Mononuclear cell (primary cell): ENCODE data around the gene SLIT3. TPM values are rescaled to one million over a fixed set of nuclear protein-coding genes. Genes with fewer than 3 reads are reported as not detected.

Experiments used
- H3K27me3 ChIP-seq: 2 replicates; pipeline ENCODE4 v1.6.0; 2011; ENCODE audit warnings: low read length, control low read depth; ENCODE audit not compliant: insufficient read depth
- H3K4me1 ChIP-seq: 2 replicates; pipeline ENCODE4 v1.5.1; 2011; ENCODE audit warnings: mild to moderate bottlenecking, low read length, control low read depth; ENCODE audit not compliant: insufficient read depth
- H3K4me3 ChIP-seq: 2 replicates; pipeline ENCODE4 v1.5.1; 2011; ENCODE audit warnings: mild to moderate bottlenecking, low read length, moderate library complexity
- H3K9me3 ChIP-seq: 2 replicates; pipeline ENCODE4 v1.5.1; 2011; ENCODE audit warnings: low read depth, mild to moderate bottlenecking, control low read depth, low read length
- total RNA-seq: library from RNA; depleted of rRNA; stranded (reverse); fragments of >200 nt; gene quantifications from one replicate; pipeline ENCODE4 v1.2.3, GENCODE V29; 2012

SLIT3 gene
- total RNA-seq, 1 donor: 0.10 TPM

DNA sequence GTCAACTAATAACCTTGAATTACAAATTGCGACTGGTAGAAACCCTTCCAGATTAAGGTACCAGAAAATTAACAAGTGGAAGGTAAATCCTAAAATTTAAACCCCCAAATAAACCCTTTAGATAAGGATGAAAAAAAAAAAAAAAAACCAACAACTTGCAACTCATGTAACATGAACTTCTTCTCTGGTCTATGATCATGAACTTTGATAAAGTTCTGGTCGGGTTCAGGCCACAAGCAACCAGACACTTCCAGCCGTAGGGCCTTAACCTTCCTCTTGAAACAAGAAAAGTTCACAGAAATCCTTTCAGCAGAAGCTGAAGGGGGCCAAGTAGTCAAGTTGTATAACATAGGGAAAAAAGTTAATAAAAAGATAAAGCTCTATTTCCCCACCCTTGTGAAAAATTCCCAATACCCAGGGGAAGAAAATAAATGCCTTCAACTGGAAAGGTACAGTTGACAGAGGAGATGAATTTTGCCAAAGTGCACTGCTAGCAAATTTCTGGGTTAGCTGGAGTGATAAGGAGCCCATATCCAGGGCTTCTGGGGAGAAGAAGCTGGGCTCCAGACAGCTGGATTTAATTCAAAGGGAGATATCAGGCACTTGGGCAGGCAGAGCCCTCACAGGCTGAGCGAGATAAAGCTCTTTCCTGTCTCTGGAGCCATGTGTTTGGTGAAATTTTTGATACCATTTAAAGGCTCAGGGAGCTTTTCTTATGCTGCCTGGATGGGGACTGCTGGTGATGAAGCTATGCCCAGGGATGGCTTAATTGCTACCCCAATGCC, 487.6 kb downstream of the SLIT3 start:
- no peak overlapping the region for H3K4me3 ChIP-seq
- no peaks in the 10 kb centered on the region for H3K4me1 ChIP-seq
- no peaks in the 10 kb centered on the region for H3K9me3 ChIP-seq
- H3K27me3 ChIP-seq: no peaks in the 10 kb centered on the region

DNA sequence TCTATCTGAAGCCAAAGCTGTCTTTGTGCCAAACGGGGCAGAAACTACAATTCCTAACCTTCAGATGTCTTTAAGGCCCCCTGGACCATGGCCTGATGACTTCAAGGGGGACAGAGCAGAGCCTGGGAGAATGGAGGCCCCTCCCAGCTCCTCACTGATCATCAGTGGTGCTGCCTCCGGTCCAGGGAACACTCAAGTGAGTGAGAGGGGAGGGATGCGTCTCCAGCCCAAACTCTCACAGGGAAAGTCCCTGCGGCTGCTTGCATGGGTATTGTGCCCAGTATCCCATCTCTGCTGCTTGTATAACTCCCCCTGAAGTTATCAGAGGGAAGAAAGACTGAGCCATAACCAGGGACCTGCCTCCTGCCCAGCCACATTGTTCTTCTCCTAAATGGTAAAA, 490.3 kb downstream of the SLIT3 start:
- Histone ChIP-seq H3K4me3 (no peak overlapping the region), H3K4me1 (no peaks in the 10 kb centered on the region), H3K27me3 (no peaks in the 10 kb centered on the region), H3K9me3 (no peaks in the 10 kb centered on the region)

DNA sequence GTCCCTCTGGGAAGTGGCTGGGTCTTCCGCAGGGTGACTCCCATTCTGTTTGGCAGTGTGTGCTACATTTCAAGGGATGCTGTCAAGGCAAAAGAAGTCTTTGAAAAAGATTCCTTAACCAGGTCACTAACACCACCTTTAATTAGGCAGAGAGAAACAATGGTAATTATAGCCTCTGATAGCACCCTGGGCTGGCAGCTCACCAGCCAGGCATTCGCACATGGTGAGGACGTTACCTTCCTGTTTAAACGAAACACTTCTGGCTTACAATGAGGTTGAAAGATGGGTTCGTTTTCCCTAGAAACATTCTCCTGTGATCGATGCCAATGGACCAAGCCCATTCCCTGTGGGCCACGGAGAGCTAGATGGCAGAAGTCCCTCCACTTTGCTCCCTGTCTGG, 491.7 kb downstream of the SLIT3 start:
- no peak overlapping the region for H3K4me3 ChIP-seq
- H3K4me1 ChIP-seq: no peaks in the 10 kb centered on the region
- H3K9me3 ChIP-seq: no peaks in the 10 kb centered on the region

DNA sequence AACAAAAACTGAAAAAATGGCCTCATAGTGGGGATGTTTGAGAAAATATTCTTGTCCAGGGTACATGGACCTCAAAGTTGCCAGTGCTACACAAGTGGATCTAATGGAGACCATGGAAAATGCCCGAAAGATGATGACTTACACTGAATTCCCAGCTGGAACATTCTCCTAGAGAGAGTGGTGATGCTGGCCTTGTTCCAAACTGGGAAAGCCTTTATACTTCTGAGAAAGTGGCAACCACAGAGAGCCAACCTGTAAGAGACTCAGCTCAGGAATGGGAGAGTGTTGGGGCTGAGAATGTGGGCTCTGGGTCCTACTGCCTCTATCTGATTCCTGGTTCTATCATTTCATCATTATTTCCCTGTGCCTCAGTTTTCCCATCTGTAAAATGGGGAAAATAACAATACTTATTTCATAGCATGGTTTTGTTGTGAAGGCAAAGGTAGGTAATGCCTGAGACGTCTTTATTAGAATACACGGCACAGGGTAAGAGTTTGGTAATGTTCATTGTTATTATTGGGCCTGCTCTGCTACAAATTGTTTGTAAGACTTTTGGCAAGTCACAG, 492.8 kb downstream of the SLIT3 start:
- H3K9me3 ChIP-seq: no peaks in the 10 kb centered on the region
- H3K4me3 ChIP-seq: no peak overlapping the region
- no peaks in the 10 kb centered on the region for H3K4me1 ChIP-seq
- H3K27me3 ChIP-seq: no peaks in the 10 kb centered on the region

More for the DNA sequence above, 491.7 kb downstream of the SLIT3 start:
- no peaks in the 10 kb centered on the region for H3K27me3 ChIP-seq

DNA sequence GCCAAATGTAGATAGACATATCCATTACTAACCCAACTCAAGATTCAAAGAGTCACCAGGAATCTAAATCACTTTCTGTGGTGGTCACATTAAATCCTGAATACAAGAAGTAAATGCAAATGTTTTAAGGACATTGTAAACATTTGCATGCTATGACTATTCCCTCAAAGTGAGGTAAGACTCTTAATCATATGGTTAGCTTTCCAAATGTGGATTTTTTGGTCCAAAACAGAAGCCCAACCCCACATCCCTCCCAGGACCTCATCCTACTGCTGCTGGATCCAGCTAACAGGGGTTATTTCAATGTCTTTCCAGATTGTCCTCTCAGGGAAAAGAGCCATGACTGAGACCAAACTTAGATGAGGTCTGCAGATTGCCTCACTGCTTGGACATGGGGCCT, 493.7 kb downstream of the SLIT3 start:
- H3K4me1 ChIP-seq: no peaks in the 10 kb centered on the region
- H3K27me3 ChIP-seq: no peaks in the 10 kb centered on the region
- no peaks in the 10 kb centered on the region for H3K9me3 ChIP-seq
- H3K4me3 ChIP-seq: no peak overlapping the region

DNA sequence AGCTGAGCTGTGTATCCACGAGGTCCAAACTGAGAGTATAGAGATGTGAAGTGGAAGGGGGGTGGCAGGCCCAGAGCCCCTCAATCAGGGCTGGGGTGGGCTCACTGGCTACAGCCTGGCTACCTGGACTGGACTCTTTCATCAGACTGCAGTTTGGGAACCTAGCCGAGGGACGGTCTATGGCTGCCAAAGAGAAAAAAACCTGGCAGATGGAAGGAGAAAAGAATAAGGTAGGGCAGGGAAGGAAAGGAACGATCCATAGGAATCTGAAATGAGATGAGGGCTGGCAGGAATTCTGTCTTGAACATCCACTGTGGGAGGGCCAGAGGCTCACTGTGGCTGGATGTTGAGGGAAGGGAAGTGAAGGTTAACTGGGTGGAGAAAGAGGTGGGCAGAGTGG, 497.4 kb downstream of the SLIT3 start:
- Histone ChIP-seq H3K9me3 (no peaks in the 10 kb centered on the region), H3K4me1 (no peaks in the 10 kb centered on the region), H3K27me3 (no peaks in the 10 kb centered on the region), H3K4me3 (no peak overlapping the region)

DNA sequence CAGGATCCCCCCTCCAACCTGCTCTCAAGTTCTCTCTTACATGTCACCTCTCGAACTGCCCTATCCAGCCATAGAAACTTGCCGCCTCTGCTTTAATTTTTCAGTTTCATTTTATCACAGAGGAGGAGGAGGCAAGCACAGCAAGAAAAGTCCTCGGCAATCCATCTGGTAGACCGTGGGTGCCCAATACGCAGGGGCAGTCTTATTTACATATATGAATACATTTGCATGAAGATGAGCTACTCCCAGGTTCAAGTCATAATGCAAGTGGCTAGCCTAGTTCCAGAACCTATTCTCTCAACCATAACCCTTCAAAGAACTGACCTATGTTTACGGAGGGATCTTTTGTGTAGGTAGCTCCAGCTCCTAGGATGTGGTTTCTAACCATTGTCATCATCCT, 498.6 kb downstream of the SLIT3 start:
- Histone ChIP-seq H3K9me3 (no peaks in the 10 kb centered on the region), H3K27me3 (no peaks in the 10 kb centered on the region), H3K4me3 (no peak overlapping the region), H3K4me1 (no peaks in the 10 kb centered on the region)

DNA sequence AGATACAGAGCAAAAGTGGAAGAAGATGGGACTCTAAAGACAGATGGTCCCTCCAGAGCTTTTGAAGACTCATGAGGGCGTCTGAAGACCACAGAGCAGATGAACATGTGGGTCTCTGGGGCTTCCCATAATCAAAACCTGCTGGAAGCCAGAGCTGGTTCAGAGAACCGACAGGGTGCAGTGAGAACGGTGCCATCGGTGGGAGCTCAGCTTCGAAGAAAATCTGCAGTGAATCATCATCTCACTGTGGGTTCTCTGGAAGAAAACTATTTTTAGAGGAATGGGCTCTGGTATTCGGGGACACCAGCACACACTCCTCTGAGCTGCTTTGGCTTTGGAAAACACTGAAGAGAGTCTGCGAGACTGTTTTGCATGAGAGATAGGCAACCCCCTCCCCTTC, 499.4 kb downstream of the SLIT3 start:
- no peak overlapping the region for H3K4me3 ChIP-seq
- H3K27me3 ChIP-seq: no peaks in the 10 kb centered on the region
- no peaks in the 10 kb centered on the region for H3K4me1 ChIP-seq
- no peaks in the 10 kb centered on the region for H3K9me3 ChIP-seq

DNA sequence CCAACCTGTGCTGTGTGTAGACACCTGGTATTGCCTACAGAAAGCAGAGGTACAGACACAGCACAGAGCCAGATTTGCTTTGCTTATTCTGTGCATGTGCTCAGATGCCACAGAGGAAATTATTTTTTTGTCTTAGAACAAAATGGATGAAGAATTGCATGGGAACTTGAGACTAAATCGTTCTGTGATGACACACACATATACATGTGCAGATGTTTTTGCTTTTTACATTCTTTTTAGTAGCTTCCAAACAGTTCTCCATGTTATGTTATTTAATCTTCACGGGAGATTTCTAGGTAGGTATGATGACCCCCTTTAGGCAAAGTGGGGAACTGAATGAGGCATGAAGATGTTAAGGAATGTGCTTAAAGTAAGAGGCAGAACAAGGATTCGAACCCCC, 500.2 kb downstream of the SLIT3 start:
- H3K4me1 ChIP-seq: no peaks in the 10 kb centered on the region
- no peak overlapping the region for H3K4me3 ChIP-seq
- H3K9me3 ChIP-seq: no peaks in the 10 kb centered on the region
- no peaks in the 10 kb centered on the region for H3K27me3 ChIP-seq

DNA sequence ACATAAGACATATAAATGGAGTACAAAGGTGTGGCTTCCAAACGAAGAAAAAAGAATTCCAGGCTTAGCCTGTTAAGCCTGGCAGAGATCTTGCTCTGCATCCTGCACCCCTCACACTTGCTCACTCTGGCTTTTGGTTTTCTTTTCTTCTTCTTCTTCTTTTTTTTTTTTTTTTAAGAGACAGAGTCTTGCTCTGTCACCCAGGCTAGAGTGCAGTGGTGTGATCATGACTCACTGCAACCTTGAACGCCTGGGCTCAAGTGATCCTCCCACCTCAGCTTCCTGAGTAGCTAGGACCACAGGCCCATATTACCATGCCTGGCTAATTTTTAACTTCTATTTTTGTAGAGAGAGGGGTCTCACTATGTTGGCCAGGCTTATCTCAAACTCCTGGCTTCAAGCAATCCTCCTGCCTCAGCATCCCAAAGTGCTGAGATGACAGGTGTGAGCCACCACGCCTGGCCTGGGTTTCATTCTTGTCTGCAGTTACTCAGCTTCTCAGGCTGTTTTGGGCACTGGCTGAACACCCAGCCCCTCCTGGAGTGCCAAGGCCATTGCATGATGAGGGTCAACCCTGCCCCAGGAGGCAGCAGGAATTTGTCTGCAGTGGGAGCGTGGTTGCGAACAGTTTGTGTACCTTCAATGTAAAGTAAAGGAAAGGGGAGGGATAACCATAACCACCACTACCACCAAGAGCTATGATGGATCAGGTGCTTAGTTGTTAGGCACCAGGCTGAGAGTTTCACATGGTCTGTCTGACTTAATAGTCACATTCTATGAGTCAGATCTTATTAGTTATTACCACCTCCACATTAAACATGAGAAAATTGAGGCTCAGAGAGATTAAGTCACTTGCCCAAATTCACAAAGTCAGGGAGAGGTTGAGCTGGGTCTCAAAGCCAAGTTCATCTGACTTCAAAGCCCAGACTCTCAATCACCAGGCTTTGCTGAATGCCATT, 502.6 kb downstream of the SLIT3 start:
- Histone ChIP-seq H3K9me3 (no peaks in the 10 kb centered on the region), H3K4me3 (no peak overlapping the region), H3K4me1 (no peaks in the 10 kb centered on the region), H3K27me3 (no peaks in the 10 kb centered on the region)

DNA sequence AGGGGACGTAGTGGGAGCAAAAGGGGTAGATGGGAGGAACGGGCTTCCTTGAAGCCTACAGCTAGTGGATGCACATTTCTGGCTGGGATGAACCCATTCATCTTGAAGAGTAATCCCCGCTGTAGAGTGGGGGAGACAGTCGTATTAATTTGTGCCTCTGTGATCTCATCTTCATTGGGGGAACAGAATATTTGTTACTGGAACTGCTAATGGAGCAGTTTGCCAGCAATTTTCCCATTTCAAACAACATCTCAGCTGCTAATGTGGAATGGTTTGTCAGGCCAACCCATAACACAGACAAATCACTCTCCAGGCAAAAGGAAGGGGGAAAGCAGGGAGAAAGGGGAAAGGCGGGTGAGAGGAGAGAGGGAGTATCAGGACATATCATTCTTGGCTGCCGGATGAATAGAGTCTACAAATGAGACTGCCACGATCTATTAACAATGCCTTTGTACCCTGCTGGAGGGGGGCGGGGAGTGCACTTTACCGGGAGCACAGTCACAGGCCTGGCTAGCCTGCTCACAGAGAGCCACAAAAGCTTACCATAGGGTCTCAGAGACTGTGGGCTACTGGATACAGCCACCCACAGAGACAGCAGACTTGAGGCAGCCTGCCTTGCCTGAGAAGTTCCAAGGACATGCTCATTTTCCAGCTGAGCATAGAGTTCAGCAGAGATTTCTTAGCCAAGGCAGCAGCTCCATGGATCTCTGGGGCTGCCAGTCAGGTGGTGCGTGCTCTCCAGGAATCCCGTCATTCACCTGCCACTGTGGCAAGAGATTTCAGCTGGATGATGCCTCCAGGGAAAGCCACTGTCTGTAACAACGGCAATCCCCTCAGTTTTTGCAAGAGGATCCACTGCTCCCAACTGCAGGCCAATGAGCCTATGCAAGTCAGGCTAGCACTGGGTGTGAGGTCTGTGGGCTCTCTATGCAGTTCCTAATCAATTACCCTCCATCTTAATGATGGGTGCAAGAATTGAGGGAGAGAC, 504.1 kb downstream of the SLIT3 start:
- Histone ChIP-seq H3K4me3 (no peak overlapping the region), H3K9me3 (no peaks in the 10 kb centered on the region), H3K27me3 (no peaks in the 10 kb centered on the region), H3K4me1 (no peaks in the 10 kb centered on the region)

DNA sequence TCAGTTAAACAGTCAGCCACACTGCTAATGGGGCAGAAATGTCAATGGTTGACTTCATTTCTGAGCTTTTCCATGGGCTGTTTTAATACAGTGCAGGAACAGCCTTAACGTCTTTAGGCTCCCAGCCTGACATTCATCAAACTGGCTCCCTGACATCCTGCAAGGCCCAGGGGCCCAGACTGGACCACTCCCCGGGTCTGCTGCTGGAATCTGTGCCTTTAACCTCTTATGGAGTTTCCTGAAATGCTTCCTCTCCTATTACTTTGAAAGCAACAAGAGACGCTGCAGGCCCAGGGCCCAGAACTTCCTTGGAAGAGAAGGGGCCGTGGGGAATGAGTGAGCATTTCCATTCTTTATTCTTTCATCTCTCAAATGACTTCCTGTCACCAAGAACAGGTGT, 504.9 kb downstream of the SLIT3 start:
- Histone ChIP-seq H3K4me3 (no peak overlapping the region), H3K4me1 (peaks cover 3% of the 10 kb centered on the region), H3K27me3 (no peaks in the 10 kb centered on the region)

DNA sequence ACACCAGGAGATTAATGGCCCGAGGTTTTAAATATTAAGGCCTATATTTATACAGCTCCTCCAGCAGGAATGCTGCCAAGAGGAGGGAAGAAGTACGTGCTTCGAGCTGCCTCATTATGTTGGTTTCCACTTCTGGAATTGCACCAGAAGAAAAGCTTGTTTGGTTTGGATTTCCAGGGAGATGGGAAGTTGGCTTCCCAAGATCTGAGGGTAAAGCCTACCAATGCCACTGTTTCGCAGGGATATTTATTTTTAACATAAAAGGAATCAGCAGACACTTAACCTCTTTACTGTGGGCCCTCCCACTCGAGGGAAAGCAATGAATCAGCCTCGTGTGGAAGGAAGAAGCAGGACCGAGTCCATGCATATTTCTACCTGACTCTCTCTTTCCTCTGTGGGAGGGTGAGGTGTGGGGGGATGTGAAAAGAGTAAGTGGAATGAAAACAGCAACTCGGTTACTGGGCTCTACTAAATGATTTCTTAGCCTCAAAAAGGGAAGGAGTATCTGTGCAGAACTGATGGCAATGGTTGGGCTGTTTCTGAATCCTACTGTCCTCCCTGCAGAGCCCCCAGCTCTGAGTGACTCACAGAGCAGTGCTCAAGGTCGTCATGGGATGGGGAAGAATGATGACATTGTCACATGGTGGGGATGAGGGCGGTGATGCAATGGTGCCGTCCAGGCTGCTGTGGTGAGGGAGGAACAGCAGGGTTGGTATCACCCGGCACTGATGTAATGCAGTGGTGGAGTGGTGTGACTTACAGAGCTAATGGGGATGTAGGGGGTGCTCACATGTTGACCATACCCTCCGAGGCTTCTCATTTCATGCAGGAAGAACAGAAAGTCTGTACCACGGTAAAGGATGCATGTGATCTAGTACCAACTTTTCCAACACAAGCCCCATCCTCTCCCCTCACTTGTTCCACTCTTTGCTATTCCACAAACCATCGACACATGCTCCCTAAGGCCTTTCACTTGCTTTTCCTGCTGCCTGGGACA, 506.8 kb downstream of the SLIT3 start:
- Histone ChIP-seq H3K9me3 (no peaks in the 10 kb centered on the region), H3K27me3 (no peaks in the 10 kb centered on the region), H3K4me3 (no peak overlapping the region), H3K4me1 (peaks cover 18% of the 10 kb centered on the region)

More for the DNA sequence above, 504.9 kb downstream of the SLIT3 start:
- H3K9me3 ChIP-seq: no peaks in the 10 kb centered on the region
